Left ventricle myocardium inferior (tissue), 1 donor: Measurements from ENCODE around the gene METRN. TPM values are rescaled to one million over a fixed set of nuclear protein-coding genes. Genes with fewer than 3 reads are reported as not detected.

Experiments
- DNase-seq: peaks from one replicate; pipeline ENCODE4 v3.0.0-alpha.2; 2020
- H3K27ac ChIP-seq: fragments of 200-600 bp; replicated peaks from 2 replicates; pipeline ENCODE4 v1.8.0; 2021
- H3K27me3 ChIP-seq: fragments of 200-600 bp; 2 replicates; pipeline ENCODE4 v1.8.0; 2021; ENCODE audit warnings: low read depth
- H3K36me3 ChIP-seq: fragments of 200-600 bp; 2 replicates; pipeline ENCODE4 v1.8.0; 2021
- H3K4me1 ChIP-seq: fragments of 200-600 bp; 2 replicates; pipeline ENCODE4 v1.8.0; 2021
- H3K4me3 ChIP-seq: fragments of 200-600 bp; 2 replicates; pipeline ENCODE4 v1.8.0; 2021; ENCODE audit warnings: mild to moderate bottlenecking, moderate library complexity
- H3K9me3 ChIP-seq: fragments of 200-600 bp; replicated peaks from 2 replicates; pipeline ENCODE4 v1.8.0; 2021
- CTCF ChIP-seq: fragments of 200-600 bp; IDR thresholded peaks from 2 replicates; pipeline ENCODE4 v1.8.0; 2021; ENCODE audit warnings: antibody characterized with exemption, mild to moderate bottlenecking, borderline replicate concordance
- intact Hi-C: fragments of 100-400 bp; cut with micrococcal nuclease; formaldehyde crosslinking; loops from one replicate; pipeline ENCODE4 v1.11.0; 2022
- total RNA-seq: library from RNA; stranded (reverse); fragmentation: NEBNext Ultra II Directional; extraction: Animal tissue kit (Norgen Biotek cat#: 25700); gene quantifications from one replicate; pipeline ENCODE4 v1.2.1, GENCODE V29; 2021
- donor health status: DM: no; HTN: yes; CAD: no; lungs with severe emphysema.

Gene METRN
- total RNA-seq, 1 donor from 2014 or later, result 62.5 TPM

- Histone ChIP-seq H3K36me3 (no peaks in the 10 kb centered on the region), H3K4me1 (no peaks in the 10 kb centered on the region), H3K27ac (no peak overlapping the region), H3K27me3 (peaks cover 69% of the 10 kb centered on the region), H3K9me3 (no peaks in the 10 kb centered on the region), H3K4me3 (no peak overlapping the region)
- no peak for DNase-seq
- intact Hi-C loops, result no loop called here
- no peak for TF ChIP-seq CTCF
Measured at GRCh38 chr16:764184-764750, 49.3 kb downstream of the METRN start.

GRCh38 chr16:764848-765487 is 50.0 kb downstream of the METRN start:
- Histone ChIP-seq H3K27ac (no peak overlapping the region), H3K36me3 (no peaks in the 10 kb centered on the region), H3K4me3 (no peak overlapping the region), H3K4me1 (no peaks in the 10 kb centered on the region), H3K9me3 (no peaks in the 10 kb centered on the region), H3K27me3 (peaks cover 74% of the 10 kb centered on the region)
- TF ChIP-seq CTCF, result no peak
- DNase-seq, result no peak
- intact Hi-C loops, result no loop called here

- no peaks in the 10 kb centered on the region for H3K9me3 ChIP-seq
- no peaks in the 10 kb centered on the region for H3K36me3 ChIP-seq
- DNase-seq, result no peak
- no peaks in the 10 kb centered on the region for H3K4me1 ChIP-seq
- peaks cover 74% of the 10 kb centered on the region for H3K27me3 ChIP-seq
- no peak overlapping the region for H3K4me3 ChIP-seq
- intact Hi-C loops, result no loop called here
- H3K27ac ChIP-seq, result no peak overlapping the region
- no peak for TF ChIP-seq CTCF
Measured at GRCh38 chr16:765488-765865, 50.6 kb downstream of the METRN start.

GRCh38 chr16:766008-766819 is 51.3 kb downstream of the METRN start:
- Histone ChIP-seq H3K27me3 (peaks cover 66% of the 10 kb centered on the region), H3K9me3 (no peaks in the 10 kb centered on the region), H3K4me1 (no peaks in the 10 kb centered on the region), H3K36me3 (no peaks in the 10 kb centered on the region), H3K27ac (no peak overlapping the region), H3K4me3 (no peak overlapping the region)
- no peak for DNase-seq
- TF ChIP-seq CTCF, result no peak
- intact Hi-C loops, result no loop called here

GRCh38 chr16:766820-767640 is 52.1 kb downstream of the METRN start:
- Histone ChIP-seq H3K36me3 (no peaks in the 10 kb centered on the region), H3K9me3 (no peaks in the 10 kb centered on the region), H3K4me1 (no peaks in the 10 kb centered on the region), H3K4me3 (no peak overlapping the region), H3K27me3 (peaks cover 58% of the 10 kb centered on the region), H3K27ac (no peak overlapping the region)
- intact Hi-C loops, result no loop called here
- TF ChIP-seq CTCF, result no peak
- no peak for DNase-seq
